ENCODE data around the gene SHOC2.

GRCh38 chr10:110918269-110918642, 1.1 kb upstream of the SHOC2 start:
- no peak for TF ChIP-seq EZH2 (IDR thresholded peaks at IDR 0.05; ENCODE audit: low read length, missing control alignments)
- no peak for TF ChIP-seq CTCF (conservative IDR thresholded peaks at IDR 0.05 in 1 of 2, IDR thresholded peaks at IDR 0.05 in 1 of 2; ENCODE audit: low read depth in 1 of 2, low read length in 2 of 2)
